ENCODE data around the gene RMP24.
"Not testable (repeated sequence)": the region's sequence is repeated elsewhere in the genome, so short reads cannot be mapped to it uniquely, and the experiment has no call there.

DNA sequence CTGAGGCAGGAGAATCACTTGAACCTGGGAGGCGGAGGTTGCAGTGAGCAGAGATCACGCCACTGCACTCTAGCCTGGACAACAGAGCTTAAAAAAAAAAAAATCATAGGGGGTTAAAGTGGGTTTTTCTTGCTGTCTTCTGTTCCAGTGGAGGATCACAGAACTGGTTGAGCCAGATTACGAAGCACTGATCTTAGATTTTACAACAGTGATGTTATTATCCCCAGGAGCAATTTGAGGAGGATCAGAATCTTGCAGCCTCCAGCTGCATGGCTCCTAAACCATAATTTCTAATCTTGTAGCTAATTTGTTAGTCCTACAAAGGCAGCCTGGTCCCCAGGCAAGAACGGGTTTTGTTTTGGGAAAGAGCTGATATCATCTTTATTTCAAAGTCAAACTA lies 4.6 kb upstream of the RMP24 start:
- TF ChIP-seq, protein P1, sequence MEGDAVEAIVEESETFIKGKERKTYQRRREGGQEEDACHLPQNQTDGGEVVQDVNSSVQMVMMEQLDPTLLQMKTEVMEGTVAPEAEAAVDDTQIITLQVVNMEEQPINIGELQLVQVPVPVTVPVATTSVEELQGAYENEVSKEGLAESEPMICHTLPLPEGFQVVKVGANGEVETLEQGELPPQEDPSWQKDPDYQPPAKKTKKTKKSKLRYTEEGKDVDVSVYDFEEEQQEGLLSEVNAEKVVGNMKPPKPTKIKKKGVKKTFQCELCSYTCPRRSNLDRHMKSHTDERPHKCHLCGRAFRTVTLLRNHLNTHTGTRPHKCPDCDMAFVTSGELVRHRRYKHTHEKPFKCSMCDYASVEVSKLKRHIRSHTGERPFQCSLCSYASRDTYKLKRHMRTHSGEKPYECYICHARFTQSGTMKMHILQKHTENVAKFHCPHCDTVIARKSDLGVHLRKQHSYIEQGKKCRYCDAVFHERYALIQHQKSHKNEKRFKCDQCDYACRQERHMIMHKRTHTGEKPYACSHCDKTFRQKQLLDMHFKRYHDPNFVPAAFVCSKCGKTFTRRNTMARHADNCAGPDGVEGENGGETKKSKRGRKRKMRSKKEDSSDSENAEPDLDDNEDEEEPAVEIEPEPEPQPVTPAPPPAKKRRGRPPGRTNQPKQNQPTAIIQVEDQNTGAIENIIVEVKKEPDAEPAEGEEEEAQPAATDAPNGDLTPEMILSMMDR (IDR thresholded peaks at IDR 0.05; ENCODE audit: insufficient read depth, low read length), result not testable (repeated sequence)
- not testable (repeated sequence) for TF ChIP-seq GABPA (IDR thresholded peaks at IDR 0.05; ENCODE audit: low read depth)
